ENCODE results near the gene NEU4. TPM values are rescaled to one million over a fixed set of nuclear protein-coding genes. Genes with fewer than 3 reads are reported as not detected.

Gene NEU4
- total and polyA plus RNA-seq, 9 of the 15 experiments (the other 6 are each of a cell fraction or from before 2014, with no cell fraction given): 0.01 to 0.40 TPM; not detected in 7

- H3K27me3 ChIP-seq (ENCODE audit: control insufficient read depth in 2 of 2, insufficient read depth in 2 of 2, low read length in 2 of 2): peaks cover 0 to 19% of the 10 kb centered on the region in 2 experiments; a peak in 3 of 5 replicates
- FAIRE-seq (no peak), DNase-seq (ENCODE audit: extremely low read depth in 1 of 4, low spot score in 3 of 4) (no peak), ATAC-seq (no peak)
- ChIA-PET POLR2A (no interaction called here), CTCF (ENCODE audit: low intra/inter-chr PET ratio) (no interaction called here)
- H3K9ac ChIP-seq (ENCODE audit: insufficient read depth in 1 of 2, low read depth in 2 of 2, low read length in 2 of 2): no peak overlapping the region
- H2AFZ ChIP-seq (ENCODE audit: low read depth, low read length): no peak overlapping the region
- in situ Hi-C loops (cut with MboI): no loop called here
- 75% methylated on average over 1 of the region's 1 CpG for WGBS (ENCODE audit: insufficient coverage, low coverage, missing lambda C conversion rate)
- no peak overlapping the region for H3K4me3 ChIP-seq
- H3K27ac ChIP-seq (ENCODE audit: extremely low read depth, low read depth, low read length): no peak overlapping the region
- peaks cover 5% of the 10 kb centered on the region; the same call in 1 of the 2 replicates for H4K20me1 ChIP-seq (replicated peaks; ENCODE audit: control insufficient read depth, insufficient read depth, low read length)
- H3K9me1 ChIP-seq (ENCODE audit: control insufficient read depth, insufficient read depth, low read length): no peaks in the 10 kb centered on the region
- H3K36me3 ChIP-seq (ENCODE audit: control insufficient read depth, insufficient read depth, low read length): no peaks in the 10 kb centered on the region
- H3K9me3 ChIP-seq (replicated peaks; ENCODE audit: control insufficient read depth, insufficient read depth, low read depth, low read length): peaks cover 4% of the 10 kb centered on the region; the same call in 1 of the 2 replicates
- no peaks in the 10 kb centered on the region for H3K79me2 ChIP-seq (ENCODE audit: control insufficient read depth, insufficient read depth, low read length)
- H3K4me2 ChIP-seq (ENCODE audit: insufficient read depth, low read length): no peak overlapping the region
- intact Hi-C loops (cut with micrococcal nuclease): no loop called here
- H3K4me1 ChIP-seq (replicated peaks in 1 of 2; ENCODE audit: control insufficient read depth in 2 of 2, insufficient read depth in 2 of 2, low read length in 2 of 2): peaks cover 5 to 55% of the 10 kb centered on the region in 2 experiments; a peak in 4 of 5 replicates
- BruUV-seq (replicated peaks): no TSS peak
- TF ChIP-seq PHF20 (IDR thresholded peaks at IDR 0.05; ENCODE audit: partially characterized antibody): peak; percentile 47
- 0 out of 4 replicates have a peak, but pooled peaks of 1 of the 2 experiments have one; percentile 25 for TF ChIP-seq HDAC1 (IDR thresholded peaks at IDR 0.05)
- TF ChIP-seq MLLT1 (IDR thresholded peaks at IDR 0.05): 0 out of 4 replicates have a peak, but pooled peaks of 1 of the 2 experiments have one; percentile 25
- TF ChIP-seq KDM1A (IDR thresholded peaks at IDR 0.05): 0 out of 4 replicates have a peak, but pooled peaks of 1 of the 2 experiments have one; percentile 11
- no peak for TF ChIP-seq ARID1B (IDR thresholded peaks at IDR 0.05)
- no peak for TF ChIP-seq RFX1 (IDR thresholded peaks at IDR 0.05)
- TF ChIP-seq RAD51 (IDR thresholded peaks at IDR 0.05; ENCODE audit: borderline replicate concordance, low read depth): no peak
These were observed 52.3 kb downstream of the NEU4 start for GRCh38 chr2:241861264-241861663.

All from K562 (cell line).